ENCODE data around the gene LRBA. TPM values are rescaled to one million over a fixed set of nuclear protein-coding genes. Genes with fewer than 3 reads are reported as not detected.

Gene LRBA
- polyA plus RNA-seq, 3 donors from 2014 or later, result 18.1 to 25.3 (median 19.6) TPM

DNA sequence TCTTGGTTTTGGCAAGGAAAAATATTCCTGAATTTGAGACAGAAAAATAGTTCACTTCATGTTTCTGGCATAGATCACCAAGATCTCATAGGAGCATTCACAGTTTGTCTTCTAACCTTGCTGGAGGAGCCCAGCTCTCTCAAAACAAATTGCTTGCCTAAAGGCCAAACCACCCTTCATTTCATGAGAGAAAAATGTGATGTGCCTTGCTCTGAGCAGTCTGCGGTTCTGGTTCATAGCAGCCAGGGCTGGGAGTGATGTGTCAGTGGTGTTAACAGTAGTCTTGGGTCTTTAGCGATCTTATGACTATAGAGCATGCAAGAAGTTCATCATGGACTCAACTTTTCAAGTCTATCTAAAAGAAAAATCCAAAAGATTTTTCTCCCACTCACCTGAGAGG, 753.5 kb downstream of the LRBA start:
- Mint-ChIP-seq H3K27me3 (ENCODE audit: low read depth in 3 of 3) (peaks cover 2 to 4% (median 4%) of the 10 kb centered on the region in 3 donors), H3K4me3 (no peak overlapping the region), H3K9me3 (no peaks in the 10 kb centered on the region), H3K27ac (no peak overlapping the region), H3K4me1 (no peaks in the 10 kb centered on the region), H3K36me3 (peaks cover 18 to 39% (median 23%) of the 10 kb centered on the region in 3 donors)
- no peak for DNase-seq

DNA sequence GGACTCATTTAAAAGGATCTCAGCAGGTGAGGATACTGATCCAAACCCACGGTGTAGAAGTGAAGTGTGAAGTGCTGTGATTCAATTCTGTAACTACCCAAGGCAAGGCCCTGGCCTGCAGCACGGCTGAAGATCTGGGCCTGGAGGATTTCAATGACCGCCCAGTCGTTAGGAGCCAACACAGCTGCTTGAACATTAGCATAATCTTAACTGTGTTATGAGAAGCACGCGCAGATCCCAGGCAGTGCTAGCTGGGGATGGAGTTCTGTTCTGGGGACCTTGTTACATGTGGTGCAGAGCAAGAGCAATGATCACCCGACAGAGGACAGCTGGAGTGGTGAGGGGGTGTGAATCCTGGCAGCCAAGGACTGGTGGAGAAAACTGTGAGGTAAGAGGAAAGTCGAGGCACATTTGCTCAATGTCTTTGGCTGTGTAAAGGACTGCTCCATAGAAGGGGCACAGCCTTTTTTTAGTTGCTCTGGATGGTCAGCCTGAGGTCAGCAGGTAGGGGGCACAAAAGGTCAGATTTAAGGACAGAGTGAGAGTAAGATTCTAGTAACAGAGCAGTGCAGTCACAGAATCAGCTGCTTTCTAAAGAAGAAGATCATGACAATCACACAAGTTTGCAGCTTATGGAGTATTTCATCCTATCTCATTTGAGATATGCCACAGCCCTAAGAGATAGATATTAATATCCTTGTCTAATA, 755.1 kb downstream of the LRBA start:
- no peaks in the 10 kb centered on the region for H3K9me3 Mint-ChIP-seq
- no peak overlapping the region for H3K4me3 Mint-ChIP-seq
- peaks cover 17 to 29% (median 18%) of the 10 kb centered on the region in 3 donors for H3K36me3 Mint-ChIP-seq
- no peak for DNase-seq
- peak overlapping the region in 1 of 6 donors; percentile 71 for H3K27ac Mint-ChIP-seq
- no peaks in the 10 kb centered on the region for H3K4me1 Mint-ChIP-seq
- H3K27me3 Mint-ChIP-seq (ENCODE audit: low read depth in 3 of 3), result peaks cover 4 to 5% (median 4%) of the 10 kb centered on the region in 3 donors

DNA sequence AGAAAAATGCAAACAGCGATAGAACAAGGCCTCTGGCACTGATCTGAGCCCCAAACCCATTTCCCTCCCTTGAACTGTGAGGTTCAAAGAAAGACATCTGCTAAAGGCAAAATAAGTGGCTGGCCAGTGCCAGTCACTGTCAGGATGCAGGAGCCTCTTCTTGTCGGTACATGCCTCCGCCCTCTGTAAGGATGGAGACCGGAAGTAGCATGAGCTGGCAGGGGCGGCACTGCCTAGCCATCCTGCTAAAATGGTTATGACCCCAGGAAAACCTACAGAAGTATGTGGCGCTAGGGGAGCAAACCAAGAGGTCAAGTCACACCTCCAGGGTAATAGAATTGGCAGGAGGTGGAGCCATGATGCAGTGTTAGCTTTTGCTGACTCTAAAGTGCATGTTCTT, 756.5 kb downstream of the LRBA start:
- no peak for DNase-seq
- Mint-ChIP-seq H3K4me1 (no peaks in the 10 kb centered on the region), H3K27me3 (ENCODE audit: low read depth in 3 of 3) (peaks cover 4 to 6% (median 5%) of the 10 kb centered on the region in 3 donors), H3K27ac (no peak overlapping the region), H3K4me3 (no peak overlapping the region), H3K36me3 (peaks cover 10 to 20% (median 17%) of the 10 kb centered on the region in 3 donors), H3K9me3 (no peaks in the 10 kb centered on the region)

DNA sequence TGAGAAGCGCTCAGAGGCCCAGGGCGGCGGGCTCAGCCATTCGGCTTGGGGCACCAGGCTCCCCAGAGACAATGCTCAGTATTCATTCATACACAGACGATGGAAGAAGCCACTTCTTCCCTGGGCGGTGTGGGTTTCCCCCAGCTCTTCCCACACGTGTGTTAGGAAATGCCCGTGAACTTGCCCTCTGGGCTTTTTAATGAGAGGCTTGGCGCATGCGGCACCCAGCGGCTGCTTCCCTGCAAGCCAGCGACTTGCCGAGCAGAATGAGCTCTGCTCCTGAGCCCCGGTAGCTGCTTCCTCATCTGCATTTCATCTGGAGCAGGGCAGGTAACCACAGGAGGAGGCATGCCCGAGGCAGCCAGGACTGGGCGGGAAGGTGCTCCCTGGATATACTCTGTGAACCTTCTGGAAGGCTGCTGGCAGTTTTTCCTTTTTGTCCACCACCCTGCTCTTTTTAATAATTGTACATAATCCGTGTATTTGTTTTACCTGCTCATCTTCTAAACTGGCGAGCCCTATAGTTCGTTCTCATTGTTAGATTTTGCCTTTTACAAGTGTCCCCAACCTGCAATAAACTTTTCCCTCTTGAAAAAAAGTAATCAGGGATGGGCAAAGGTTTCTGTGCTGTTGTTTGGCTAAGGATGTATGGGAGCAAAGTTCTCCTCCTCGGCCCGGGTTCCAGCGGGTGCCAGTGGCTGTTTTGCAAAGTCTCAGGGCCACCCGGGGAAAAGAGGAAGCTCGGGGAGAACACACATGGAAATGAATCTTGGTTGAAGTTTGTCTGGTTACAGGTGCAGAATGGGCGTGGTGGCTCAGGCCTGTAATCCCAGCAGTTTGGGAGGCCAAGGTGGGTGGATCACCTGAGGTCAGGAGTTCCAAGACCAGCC, 758.0 kb downstream of the LRBA start:
- Mint-ChIP-seq H3K4me3 (no peak overlapping the region), H3K36me3 (peaks cover 10 to 20% (median 13%) of the 10 kb centered on the region in 3 donors), H3K9me3 (no peaks in the 10 kb centered on the region), H3K4me1 (no peaks in the 10 kb centered on the region), H3K27ac (no peak overlapping the region), H3K27me3 (ENCODE audit: low read depth in 3 of 3) (peaks cover 2 to 6% (median 4%) of the 10 kb centered on the region in 3 donors)
- DNase-seq, result no peak

DNA sequence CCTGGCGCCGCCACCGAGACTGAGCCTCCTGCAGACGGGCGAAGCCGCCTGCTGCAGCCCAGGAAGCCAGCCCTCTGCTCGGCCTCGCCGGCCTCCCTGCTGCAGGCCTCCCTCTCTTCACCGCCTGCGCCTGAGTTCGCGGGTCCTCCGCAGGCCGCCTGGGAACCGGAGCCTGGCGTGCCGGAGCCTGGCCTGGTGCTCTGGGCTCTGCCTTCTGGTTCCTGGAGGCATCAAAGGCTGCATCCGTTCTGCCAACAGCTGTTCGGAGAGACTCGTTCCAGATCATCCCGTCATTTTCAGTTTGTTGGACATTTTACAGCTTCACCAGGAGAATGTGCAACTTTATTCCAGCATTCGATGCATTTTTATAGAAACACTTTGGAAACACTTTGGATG, 758.9 kb downstream of the LRBA start:
- Mint-ChIP-seq H3K4me1 (no peaks in the 10 kb centered on the region), H3K4me3 (no peak overlapping the region), H3K27me3 (ENCODE audit: low read depth in 3 of 3) (peaks cover 2 to 6% (median 3%) of the 10 kb centered on the region in 3 donors), H3K9me3 (no peaks in the 10 kb centered on the region), H3K36me3 (peaks cover 10 to 14% (median 11%) of the 10 kb centered on the region in 3 donors), H3K27ac (no peak overlapping the region)
- DNase-seq, result no peak

DNA sequence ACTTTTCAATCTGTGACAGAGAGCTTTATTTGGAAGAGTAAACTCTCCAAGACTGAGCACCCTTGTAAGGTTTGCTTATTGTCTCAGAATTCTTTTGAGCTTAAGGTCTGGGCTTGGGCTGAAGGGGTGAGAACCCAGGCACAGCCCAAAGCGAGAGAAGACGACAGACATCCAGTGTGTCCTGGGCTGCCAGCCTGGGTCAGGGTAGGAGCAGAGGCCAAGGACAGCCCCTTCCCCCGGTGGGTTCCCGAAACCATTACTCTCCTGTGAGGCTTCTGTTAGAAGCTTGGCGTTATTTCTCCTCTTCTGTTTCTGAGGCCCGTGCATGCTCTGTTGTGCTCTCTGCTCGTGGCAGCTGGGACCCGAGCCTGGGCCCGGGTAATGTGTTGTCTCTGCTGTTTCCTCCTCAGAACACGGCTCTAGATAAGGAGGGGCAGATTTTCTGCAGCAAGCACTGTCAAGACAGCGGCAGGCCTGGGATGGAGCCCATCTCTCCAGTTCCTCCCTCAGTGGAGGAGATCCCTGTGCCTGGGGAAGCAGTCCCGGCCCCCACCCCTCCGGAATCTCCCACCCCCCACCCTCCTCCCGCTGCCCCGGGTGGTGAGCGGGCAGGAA, 759.4 kb downstream of the LRBA start:
- no peaks in the 10 kb centered on the region for H3K4me1 Mint-ChIP-seq
- H3K4me3 Mint-ChIP-seq, result no peak overlapping the region
- no peak overlapping the region for H3K27ac Mint-ChIP-seq
- H3K27me3 Mint-ChIP-seq (ENCODE audit: low read depth in 3 of 3), result peaks cover 2 to 6% (median 3%) of the 10 kb centered on the region in 3 donors
- no peaks in the 10 kb centered on the region for H3K9me3 Mint-ChIP-seq
- peaks cover 7 to 11% (median 10%) of the 10 kb centered on the region in 3 donors for H3K36me3 Mint-ChIP-seq
- no peak for DNase-seq

DNA sequence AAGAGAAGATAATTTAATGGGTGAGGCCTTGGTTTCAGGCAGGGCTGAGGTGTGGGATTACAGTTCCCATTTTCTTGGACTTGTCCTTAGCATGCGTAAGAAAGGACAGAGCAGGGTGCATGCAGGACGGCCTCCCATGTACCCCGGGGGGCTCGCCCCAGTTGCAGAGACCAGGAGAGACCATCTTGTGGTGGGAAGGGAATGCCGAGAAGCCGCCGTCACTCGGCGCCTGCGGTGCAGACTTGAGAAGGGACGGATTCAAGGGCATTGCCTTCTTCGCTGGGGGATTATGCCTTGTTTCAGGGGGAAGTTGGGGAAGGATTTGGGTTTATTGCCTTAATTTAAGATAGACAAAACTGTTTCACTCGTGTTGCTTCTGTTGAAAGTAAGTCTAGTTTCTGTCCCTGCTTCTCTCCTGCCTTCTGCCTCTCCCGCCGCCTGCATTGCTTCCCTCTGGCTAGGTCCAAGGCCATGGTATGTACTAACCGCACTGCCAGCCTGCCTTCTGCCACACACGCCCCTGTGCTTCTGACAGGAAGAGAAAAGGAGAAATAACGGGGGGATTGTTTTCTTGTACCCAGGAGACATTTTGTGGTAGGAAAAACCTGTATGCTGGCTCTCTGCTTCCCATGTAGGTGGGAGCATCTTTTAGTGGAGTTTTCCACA, 761.0 kb downstream of the LRBA start:
- no peak overlapping the region for H3K4me3 Mint-ChIP-seq
- no peak for DNase-seq
- no peaks in the 10 kb centered on the region for H3K9me3 Mint-ChIP-seq
- H3K27ac Mint-ChIP-seq, result no peak overlapping the region
- peaks cover 0 to 6% (median 3%) of the 10 kb centered on the region in 3 donors for H3K27me3 Mint-ChIP-seq (ENCODE audit: low read depth in 3 of 3)
- peaks cover 0 to 2% of the 10 kb centered on the region in 2 donors for H3K4me1 Mint-ChIP-seq
- H3K36me3 Mint-ChIP-seq, result peaks cover 0 to 4% (median 0%) of the 10 kb centered on the region in 3 donors

DNA sequence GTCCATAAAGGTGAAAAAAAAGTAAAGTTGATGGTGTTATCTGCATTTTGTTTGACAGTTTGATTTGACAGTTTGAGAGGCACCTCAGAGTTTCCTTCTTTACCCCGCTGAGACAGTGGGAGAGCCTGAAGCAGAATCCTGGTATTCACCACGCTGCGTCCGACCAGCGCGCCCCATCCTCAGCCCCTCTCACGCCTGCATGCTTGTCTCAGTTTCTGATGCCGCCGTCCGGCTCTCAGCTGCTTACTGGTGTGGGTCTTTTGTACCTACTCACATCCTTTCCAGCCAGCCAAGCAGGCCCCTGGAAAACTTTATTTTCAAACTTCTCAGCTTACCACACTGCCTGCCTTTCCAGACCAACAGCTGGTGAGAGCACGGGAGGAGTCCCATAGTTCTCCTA, 761.7 kb downstream of the LRBA start:
- no peaks in the 10 kb centered on the region for H3K9me3 Mint-ChIP-seq
- H3K36me3 Mint-ChIP-seq, result peaks cover 0 to 4% (median 0%) of the 10 kb centered on the region in 3 donors
- peaks cover 0 to 2% of the 10 kb centered on the region in 2 donors for H3K4me1 Mint-ChIP-seq
- peaks cover 0 to 6% (median 3%) of the 10 kb centered on the region in 3 donors for H3K27me3 Mint-ChIP-seq (ENCODE audit: low read depth in 3 of 3)
- H3K27ac Mint-ChIP-seq, result peak overlapping the region in 1 of 6 donors; percentile 41
- no peak for DNase-seq
- no peak overlapping the region for H3K4me3 Mint-ChIP-seq

DNA sequence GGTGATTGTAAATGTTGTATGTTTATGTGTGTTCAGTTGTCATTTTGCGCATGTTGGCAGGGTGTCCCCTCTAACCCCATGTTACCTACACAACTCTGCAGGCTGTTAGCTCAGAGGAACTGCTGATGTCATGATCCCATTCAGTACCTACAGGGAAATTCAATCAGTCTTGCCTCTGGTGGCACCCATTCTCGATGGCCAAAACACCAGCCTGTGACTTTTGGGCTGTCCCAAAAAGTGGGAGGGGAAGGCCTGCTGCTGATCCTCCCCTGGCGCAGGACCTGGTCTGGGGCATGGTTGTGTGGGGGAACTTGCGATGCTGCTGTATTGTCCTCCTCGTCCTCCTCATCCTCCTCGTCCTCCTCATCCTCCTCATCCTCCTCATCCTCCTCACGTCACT, 762.3 kb downstream of the LRBA start:
- Mint-ChIP-seq H3K4me3 (no peak overlapping the region), H3K27ac (peak overlapping the region in 2 of 6 donors; percentile 41 to 74), H3K4me1 (peaks cover 0 to 2% of the 10 kb centered on the region in 2 donors), H3K27me3 (ENCODE audit: low read depth in 3 of 3) (peaks cover 0 to 6% (median 3%) of the 10 kb centered on the region in 3 donors), H3K36me3 (peaks cover 0 to 4% (median 0%) of the 10 kb centered on the region in 3 donors), H3K9me3 (no peaks in the 10 kb centered on the region)
- DNase-seq, result no peak

DNA sequence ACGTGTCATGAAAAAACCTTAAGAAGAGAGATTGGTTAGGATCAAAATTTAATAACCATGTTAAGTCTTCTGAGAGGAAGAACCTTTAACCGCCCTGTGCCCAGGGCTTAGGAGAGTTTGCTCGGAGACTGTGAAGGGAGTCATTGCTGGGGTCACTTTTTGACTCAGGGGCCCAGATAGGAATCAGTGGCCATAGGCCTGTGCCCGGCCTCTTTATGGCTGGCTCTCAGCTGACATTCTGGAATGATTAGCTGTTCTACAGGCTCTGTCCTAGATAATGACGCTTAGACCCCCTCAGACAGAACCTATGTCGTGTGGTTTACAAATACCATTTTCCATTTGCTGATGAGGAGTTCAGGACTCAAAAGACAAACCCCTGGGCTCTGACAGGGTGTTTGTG, 762.8 kb downstream of the LRBA start:
- H3K27me3 Mint-ChIP-seq (ENCODE audit: low read depth in 3 of 3), result peaks cover 0 to 5% (median 3%) of the 10 kb centered on the region in 3 donors
- H3K4me3 Mint-ChIP-seq, result no peak overlapping the region
- DNase-seq, result no peak
- no peaks in the 10 kb centered on the region for H3K9me3 Mint-ChIP-seq
- H3K4me1 Mint-ChIP-seq, result peaks cover 0 to 2% of the 10 kb centered on the region in 2 donors
- H3K36me3 Mint-ChIP-seq, result peaks cover 0 to 4% (median 0%) of the 10 kb centered on the region in 3 donors
- peak overlapping the region in 1 of 6 donors; percentile 1 for H3K27ac Mint-ChIP-seq

DNA sequence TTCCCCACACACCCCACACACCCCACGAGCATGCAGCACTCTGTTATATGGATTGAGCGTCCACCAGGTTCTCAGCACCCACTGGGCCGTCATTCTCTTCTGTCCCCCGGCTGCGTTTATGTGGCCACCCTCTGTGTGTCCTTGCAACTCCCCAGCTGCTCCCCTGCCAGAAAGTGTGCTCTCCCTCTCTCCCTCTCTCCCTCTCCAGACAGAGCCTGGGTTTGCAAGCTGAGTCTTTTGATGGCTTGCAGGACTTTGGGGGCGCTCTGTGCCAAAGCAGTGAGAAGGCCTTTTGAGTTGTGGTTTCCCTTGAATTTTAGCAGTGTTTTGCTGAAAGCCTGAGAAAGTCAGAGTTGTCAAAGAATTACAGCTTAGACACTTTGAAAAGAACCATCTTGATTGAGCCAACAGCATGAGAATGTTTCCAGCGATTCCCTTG, 763.3 kb downstream of the LRBA start:
- H3K4me3 Mint-ChIP-seq, result no peak overlapping the region
- H3K9me3 Mint-ChIP-seq, result no peaks in the 10 kb centered on the region
- DNase-seq, result no peak
- H3K36me3 Mint-ChIP-seq, result peaks cover 0 to 4% (median 0%) of the 10 kb centered on the region in 3 donors
- peaks cover 0 to 2% of the 10 kb centered on the region in 2 donors for H3K4me1 Mint-ChIP-seq
- H3K27me3 Mint-ChIP-seq (ENCODE audit: low read depth in 3 of 3), result peaks cover 0 to 4% (median 3%) of the 10 kb centered on the region in 3 donors
- H3K27ac Mint-ChIP-seq, result peak overlapping the region in 3 of 6 donors; percentile 1 to 71 (median 63)

DNA sequence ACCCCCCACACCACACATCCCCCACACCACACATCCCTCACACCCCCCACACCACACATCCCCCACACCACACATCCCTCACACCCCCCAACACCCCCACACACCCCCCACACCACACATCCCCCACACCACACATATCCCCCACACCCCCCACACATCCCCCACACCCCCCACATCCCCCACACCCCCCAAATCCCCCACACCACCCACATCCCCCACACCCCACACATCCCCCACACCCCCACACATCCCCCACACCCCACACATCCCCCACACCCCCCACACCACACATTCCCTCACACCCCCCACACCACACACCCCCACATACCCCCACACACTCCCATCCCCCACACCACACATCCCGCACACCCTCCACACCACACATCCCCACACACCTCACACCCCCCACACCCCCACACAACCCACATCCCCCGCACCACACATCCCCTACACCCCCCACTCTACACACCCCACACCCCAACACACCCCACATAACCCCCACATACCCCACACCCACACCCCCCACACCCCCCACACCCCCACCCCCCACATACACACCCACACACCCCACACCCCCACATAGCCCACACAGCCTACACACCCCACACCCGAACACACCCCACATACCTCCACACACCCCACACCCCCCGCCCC, 764.0 kb downstream of the LRBA start:
- peaks cover 0 to 2% of the 10 kb centered on the region in 2 donors for H3K4me1 Mint-ChIP-seq
- DNase-seq, result no peak
- no peaks in the 10 kb centered on the region for H3K36me3 Mint-ChIP-seq
- H3K4me3 Mint-ChIP-seq, result no peak overlapping the region
- H3K27ac Mint-ChIP-seq, result no peak overlapping the region
- H3K27me3 Mint-ChIP-seq (ENCODE audit: low read depth in 3 of 3), result peaks cover 0 to 5% (median 0%) of the 10 kb centered on the region in 3 donors
- no peaks in the 10 kb centered on the region for H3K9me3 Mint-ChIP-seq

Measured in immature natural killer cell (primary cell).